ENCODE measurements around the gene RHEB.

RHEB gene

DNA sequence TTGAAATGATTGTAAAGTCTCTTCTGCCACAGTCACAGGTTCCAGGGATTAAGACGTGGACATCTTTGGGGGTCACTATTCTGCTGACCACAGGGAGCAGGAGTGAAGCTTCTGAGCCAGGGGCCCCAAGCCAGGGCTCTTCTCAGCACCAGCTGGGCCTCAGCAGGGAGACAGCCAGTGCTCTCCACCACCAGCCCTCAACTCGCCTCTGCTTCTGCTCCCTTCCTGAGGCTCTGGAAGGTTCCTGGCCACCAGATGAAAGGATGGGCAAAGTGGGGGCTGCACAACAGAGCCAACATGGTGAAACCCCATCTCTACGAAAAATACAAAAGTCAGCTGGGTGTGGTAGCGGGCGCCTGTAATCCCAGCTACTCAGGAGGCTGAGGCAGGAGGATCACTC is 68.5 kb downstream of the RHEB start:
- no peaks in the 10 kb centered on the region for H3K79me2 ChIP-seq (ENCODE audit: insufficient read depth, low read depth)
- no peak overlapping the region for H3K9ac ChIP-seq
- no peak overlapping the region for H2AFZ ChIP-seq (ENCODE audit: low read depth)
- H3K4me3 ChIP-seq (IDR thresholded peaks at IDR 0.05; ENCODE audit: insufficient read depth, low read depth, low read length) = no peak overlapping the region
- no peak overlapping the region for H3K27ac ChIP-seq
- H3K36me3 ChIP-seq (ENCODE audit: insufficient read depth) = no peaks in the 10 kb centered on the region
- H3K27me3 ChIP-seq (ENCODE audit: insufficient read depth, low read depth) = no peaks in the 10 kb centered on the region
- H4K20me1 ChIP-seq (ENCODE audit: insufficient read depth) = no peaks in the 10 kb centered on the region
- TF ChIP-seq, protein P1, sequence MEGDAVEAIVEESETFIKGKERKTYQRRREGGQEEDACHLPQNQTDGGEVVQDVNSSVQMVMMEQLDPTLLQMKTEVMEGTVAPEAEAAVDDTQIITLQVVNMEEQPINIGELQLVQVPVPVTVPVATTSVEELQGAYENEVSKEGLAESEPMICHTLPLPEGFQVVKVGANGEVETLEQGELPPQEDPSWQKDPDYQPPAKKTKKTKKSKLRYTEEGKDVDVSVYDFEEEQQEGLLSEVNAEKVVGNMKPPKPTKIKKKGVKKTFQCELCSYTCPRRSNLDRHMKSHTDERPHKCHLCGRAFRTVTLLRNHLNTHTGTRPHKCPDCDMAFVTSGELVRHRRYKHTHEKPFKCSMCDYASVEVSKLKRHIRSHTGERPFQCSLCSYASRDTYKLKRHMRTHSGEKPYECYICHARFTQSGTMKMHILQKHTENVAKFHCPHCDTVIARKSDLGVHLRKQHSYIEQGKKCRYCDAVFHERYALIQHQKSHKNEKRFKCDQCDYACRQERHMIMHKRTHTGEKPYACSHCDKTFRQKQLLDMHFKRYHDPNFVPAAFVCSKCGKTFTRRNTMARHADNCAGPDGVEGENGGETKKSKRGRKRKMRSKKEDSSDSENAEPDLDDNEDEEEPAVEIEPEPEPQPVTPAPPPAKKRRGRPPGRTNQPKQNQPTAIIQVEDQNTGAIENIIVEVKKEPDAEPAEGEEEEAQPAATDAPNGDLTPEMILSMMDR (conservative IDR thresholded peaks at IDR 0.05; ENCODE audit: low read depth, low read length) = no peak
- no peaks in the 10 kb centered on the region for H3K4me1 ChIP-seq (ENCODE audit: low read depth, poor library complexity, severe bottlenecking)
- no peak overlapping the region for H3K4me2 ChIP-seq

DNA sequence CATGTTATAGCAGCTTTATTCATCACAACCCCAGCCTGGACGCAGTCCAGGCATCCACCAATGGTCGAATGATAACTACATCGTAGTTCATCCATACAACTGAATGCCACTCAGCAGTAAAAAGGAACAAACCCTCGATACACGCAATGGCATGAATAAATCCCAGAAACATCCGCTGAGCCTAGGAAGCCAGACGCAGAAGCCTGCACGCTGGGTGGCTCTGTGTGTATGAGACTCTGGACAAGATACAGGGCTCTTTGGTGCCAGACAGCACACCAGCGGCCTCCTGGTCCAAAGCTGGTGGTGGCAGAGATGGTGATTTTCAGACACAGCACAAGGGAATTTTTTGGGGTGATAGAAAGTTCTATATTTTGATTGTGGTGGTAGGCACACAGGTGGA is 69.7 kb downstream of the RHEB start:
- H3K79me2 ChIP-seq (ENCODE audit: insufficient read depth, low read depth) = no peaks in the 10 kb centered on the region
- H3K27ac ChIP-seq = no peak overlapping the region
- no peaks in the 10 kb centered on the region for H3K36me3 ChIP-seq (ENCODE audit: insufficient read depth)
- no peak overlapping the region for H2AFZ ChIP-seq (ENCODE audit: low read depth)
- no peak overlapping the region for H3K4me3 ChIP-seq (IDR thresholded peaks at IDR 0.05; ENCODE audit: insufficient read depth, low read depth, low read length)
- no peaks in the 10 kb centered on the region for H4K20me1 ChIP-seq (ENCODE audit: insufficient read depth)
- no peak overlapping the region for H3K4me2 ChIP-seq
- no peaks in the 10 kb centered on the region for H3K4me1 ChIP-seq (ENCODE audit: low read depth, poor library complexity, severe bottlenecking)
- H3K27me3 ChIP-seq (ENCODE audit: insufficient read depth, low read depth) = no peaks in the 10 kb centered on the region
- TF ChIP-seq, protein P1 (conservative IDR thresholded peaks at IDR 0.05; ENCODE audit: low read depth, low read length) = no peak
- no peak overlapping the region for H3K9ac ChIP-seq

DNA sequence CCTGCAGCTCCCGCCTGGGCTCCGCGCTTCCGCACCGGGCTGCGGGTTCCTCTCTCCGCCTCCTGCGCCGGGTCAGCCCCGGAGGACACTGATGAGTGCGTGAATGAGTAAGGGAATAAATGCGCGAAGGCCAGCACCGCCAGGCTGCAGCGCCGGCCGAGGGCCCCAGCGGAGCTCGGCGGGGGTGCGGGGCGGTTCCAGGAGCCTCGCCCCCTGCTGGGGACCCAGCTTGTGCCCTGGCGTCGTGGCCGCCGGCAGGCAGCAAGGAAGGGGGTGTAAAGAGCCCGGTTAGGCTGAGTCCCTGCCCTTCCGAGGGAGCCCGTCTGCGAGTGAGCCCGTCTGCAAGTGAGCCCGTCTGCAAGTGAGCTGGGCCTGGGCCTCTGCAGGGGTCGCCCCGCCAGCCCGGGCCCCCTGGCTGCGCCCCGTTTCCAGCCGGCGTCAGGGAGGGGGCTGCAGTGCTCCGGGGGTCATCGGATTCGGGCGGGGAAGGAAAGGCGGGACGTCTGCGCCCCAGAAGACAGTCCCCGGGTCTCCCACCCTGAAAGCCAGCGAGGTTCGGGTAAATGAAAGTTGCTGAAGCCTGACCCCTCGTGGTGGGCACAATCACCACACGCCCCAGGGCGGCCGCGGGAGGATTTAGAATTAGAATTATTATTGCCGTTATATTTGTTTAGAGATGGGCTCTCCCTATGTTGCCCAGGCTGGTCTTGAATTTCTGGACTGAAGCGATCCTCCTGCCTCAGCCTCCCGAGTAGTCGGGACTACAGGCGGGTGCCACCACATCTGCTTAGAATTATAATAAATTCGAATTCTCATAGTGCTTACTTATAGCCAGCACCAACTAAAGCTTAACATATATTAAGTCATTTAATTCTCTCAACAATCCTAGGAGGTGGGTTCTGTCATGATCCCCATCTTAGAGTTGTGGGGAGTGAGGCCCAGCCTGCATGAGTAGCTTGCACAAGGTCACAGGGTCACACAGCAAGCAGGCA is 71.1 kb downstream of the RHEB start:
- no peak overlapping the region for H3K4me3 ChIP-seq (IDR thresholded peaks at IDR 0.05; ENCODE audit: insufficient read depth, low read depth, low read length)
- no peaks in the 10 kb centered on the region for H3K4me1 ChIP-seq (ENCODE audit: low read depth, poor library complexity, severe bottlenecking)
- H3K79me2 ChIP-seq (ENCODE audit: insufficient read depth, low read depth) = no peaks in the 10 kb centered on the region
- H3K9ac ChIP-seq = no peak overlapping the region
- no peak overlapping the region for H2AFZ ChIP-seq (ENCODE audit: low read depth)
- H3K4me2 ChIP-seq = no peak overlapping the region
- no peaks in the 10 kb centered on the region for H4K20me1 ChIP-seq (ENCODE audit: insufficient read depth)
- TF ChIP-seq, protein P1 (conservative IDR thresholded peaks at IDR 0.05; ENCODE audit: low read depth, low read length) = peak; percentile 29; the same call in 1 of the 2 replicates
- no peaks in the 10 kb centered on the region for H3K27me3 ChIP-seq (ENCODE audit: insufficient read depth, low read depth)
- H3K27ac ChIP-seq = no peak overlapping the region
- H3K36me3 ChIP-seq (ENCODE audit: insufficient read depth) = no peaks in the 10 kb centered on the region

DNA sequence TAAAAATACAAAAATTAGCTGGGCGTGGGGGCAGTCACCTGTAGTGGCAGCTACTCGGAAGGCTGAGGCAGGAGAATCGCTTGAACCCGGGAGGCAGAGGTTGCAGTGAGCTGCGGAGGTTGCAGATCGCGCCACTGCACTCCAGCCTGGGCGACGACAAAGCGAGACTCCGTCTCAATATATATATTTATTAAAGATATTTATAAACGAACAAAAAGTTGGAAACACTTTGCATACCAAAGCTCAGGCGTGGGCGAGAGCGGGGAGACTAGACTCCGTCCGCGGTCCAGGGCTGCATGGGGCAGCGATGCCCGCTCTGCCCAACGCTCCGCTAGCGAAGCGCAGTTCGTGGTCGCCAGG is 71.8 kb downstream of the RHEB start:
- no peaks in the 10 kb centered on the region for H3K4me1 ChIP-seq (ENCODE audit: low read depth, poor library complexity, severe bottlenecking)
- H3K4me2 ChIP-seq = no peak overlapping the region
- H3K27ac ChIP-seq = no peak overlapping the region
- no peak overlapping the region for H2AFZ ChIP-seq (ENCODE audit: low read depth)
- H3K4me3 ChIP-seq (IDR thresholded peaks at IDR 0.05; ENCODE audit: insufficient read depth, low read depth, low read length) = no peak overlapping the region
- no peaks in the 10 kb centered on the region for H4K20me1 ChIP-seq (ENCODE audit: insufficient read depth)
- no peaks in the 10 kb centered on the region for H3K79me2 ChIP-seq (ENCODE audit: insufficient read depth, low read depth)
- no peaks in the 10 kb centered on the region for H3K36me3 ChIP-seq (ENCODE audit: insufficient read depth)
- H3K9ac ChIP-seq = no peak overlapping the region
- no peaks in the 10 kb centered on the region for H3K27me3 ChIP-seq (ENCODE audit: insufficient read depth, low read depth)
- TF ChIP-seq, protein P1 (conservative IDR thresholded peaks at IDR 0.05; ENCODE audit: low read depth, low read length) = no peak
